COLO668 (cell line): Measurements from ENCODE around the gene CTNNA3.
"Not testable (repeated sequence)": the region's sequence is repeated elsewhere in the genome, so short reads cannot be mapped to it uniquely, and the experiment has no call there.

ENCODE experiments used
- DNase-seq: peaks from one replicate; lab custom pipeline; 2025; ENCODE audit not compliant: unreplicated experiment; lab: John Stamatoyannopoulos, UW

CTNNA3 gene

GRCh38 chr10:66467042-66467441, 1229.0 kb downstream of the CTNNA3 start:
- DNase-seq = no peak

GRCh38 chr10:66466622-66467021, 1229.4 kb downstream of the CTNNA3 start:
- no peak for DNase-seq

GRCh38 chr10:66463611-66464010, 1232.4 kb downstream of the CTNNA3 start:
- DNase-seq = no peak

GRCh38 chr10:66457629-66458028, 1238.4 kb downstream of the CTNNA3 start:
- DNase-seq = no peak

- no peak for DNase-seq
Observed at GRCh38 chr10:66455304-66455703, 1240.7 kb downstream of the CTNNA3 start.

GRCh38 chr10:66440568-66440967, 1255.4 kb downstream of the CTNNA3 start:
- DNase-seq = no peak

GRCh38 chr10:66414943-66415342, 1281.1 kb downstream of the CTNNA3 start:
- no peak for DNase-seq

GRCh38 chr10:66405566-66405965, 1290.4 kb downstream of the CTNNA3 start:
- DNase-seq = no peak

GRCh38 chr10:66398669-66399068, 1297.3 kb downstream of the CTNNA3 start:
- no peak for DNase-seq

- DNase-seq = no peak
Observed at GRCh38 chr10:66394342-66395063, 1301.5 kb downstream of the CTNNA3 start.

- DNase-seq = no peak
Observed at GRCh38 chr10:66390926-66391325, 1305.1 kb downstream of the CTNNA3 start.

GRCh38 chr10:66381045-66381444, 1315.0 kb downstream of the CTNNA3 start:
- DNase-seq = no peak

- DNase-seq = no peak
Observed at GRCh38 chr10:66378117-66378876, 1317.7 kb downstream of the CTNNA3 start.

- DNase-seq = no peak
Observed at GRCh38 chr10:66368146-66368545, 1327.8 kb downstream of the CTNNA3 start.

GRCh38 chr10:66366163-66366562, 1329.8 kb downstream of the CTNNA3 start:
- no peak for DNase-seq

GRCh38 chr10:66365686-66366085, 1330.3 kb downstream of the CTNNA3 start:
- DNase-seq = no peak

- no peak for DNase-seq
Observed at GRCh38 chr10:66362522-66362921, 1333.5 kb downstream of the CTNNA3 start.

GRCh38 chr10:66353822-66354221, 1342.2 kb downstream of the CTNNA3 start:
- not testable (repeated sequence) for DNase-seq

GRCh38 chr10:66353422-66353821, 1342.6 kb downstream of the CTNNA3 start:
- no peak for DNase-seq

GRCh38 chr10:66350622-66351399, 1345.2 kb downstream of the CTNNA3 start:
- no peak for DNase-seq

- no peak for DNase-seq
Observed at GRCh38 chr10:66349726-66350125, 1346.3 kb downstream of the CTNNA3 start.

GRCh38 chr10:66349076-66349475, 1346.9 kb downstream of the CTNNA3 start:
- DNase-seq = no peak
